G401.6 (cell line): ENCODE results near the gene ZNF836.
"Not testable (repeated sequence)": the region's sequence is repeated elsewhere in the genome, so short reads cannot be mapped to it uniquely, and the experiment has no call there.

ENCODE experiments used
- FAIRE-seq: peaks from 2 replicates; lab custom pipeline; 2012; peaks lifted over from hg19 to GRCh38; lab: Jason Lieb, UNC

Gene ZNF836

DNA sequence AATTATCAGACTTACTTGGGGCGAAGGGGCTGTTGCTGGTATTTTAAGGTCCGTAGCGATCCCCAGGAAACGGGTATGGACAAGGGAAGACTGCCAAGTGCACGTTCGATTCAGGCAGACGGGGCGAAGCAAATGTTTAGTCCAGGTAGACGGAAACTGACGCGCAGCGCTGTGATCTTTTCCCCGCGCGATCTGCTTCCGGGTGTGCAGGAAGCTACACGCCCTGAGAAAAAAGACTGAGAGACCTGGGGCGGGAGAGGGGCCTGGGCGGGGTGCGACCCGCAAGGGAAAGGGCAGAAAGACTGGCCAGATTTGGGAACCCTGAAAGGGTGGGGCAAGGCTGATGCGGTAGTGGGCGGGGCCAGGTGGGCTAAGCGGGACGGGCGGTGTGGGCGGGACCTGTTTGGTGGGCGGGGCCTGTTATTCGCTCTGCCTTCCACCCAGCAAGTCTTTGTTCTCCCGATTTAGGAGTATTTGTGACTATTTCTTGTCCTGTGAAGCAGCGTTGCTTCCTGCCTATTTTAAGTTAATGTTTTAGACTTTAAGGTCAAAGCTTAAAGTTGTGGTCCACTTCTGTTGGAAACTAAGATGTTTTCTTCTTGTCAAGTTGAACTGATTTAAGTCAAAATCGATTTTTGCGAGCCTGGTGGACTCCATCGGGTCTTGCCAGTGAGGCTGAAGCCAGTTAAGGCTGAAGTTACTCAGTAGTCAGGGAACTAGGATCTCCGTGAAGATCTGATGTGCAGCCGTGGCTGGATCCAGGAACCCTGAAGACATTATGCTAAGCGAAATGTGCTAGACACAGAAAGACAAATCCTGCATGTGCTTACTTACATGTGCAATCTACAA, at the start of gene ZNF836:
TSS of gene ZNF836 (minus strand) at position 301 of the 849 bp plus-strand sequence. CDS start 3,549 bp downstream, outside the sequence.
- no peak for FAIRE-seq

DNA sequence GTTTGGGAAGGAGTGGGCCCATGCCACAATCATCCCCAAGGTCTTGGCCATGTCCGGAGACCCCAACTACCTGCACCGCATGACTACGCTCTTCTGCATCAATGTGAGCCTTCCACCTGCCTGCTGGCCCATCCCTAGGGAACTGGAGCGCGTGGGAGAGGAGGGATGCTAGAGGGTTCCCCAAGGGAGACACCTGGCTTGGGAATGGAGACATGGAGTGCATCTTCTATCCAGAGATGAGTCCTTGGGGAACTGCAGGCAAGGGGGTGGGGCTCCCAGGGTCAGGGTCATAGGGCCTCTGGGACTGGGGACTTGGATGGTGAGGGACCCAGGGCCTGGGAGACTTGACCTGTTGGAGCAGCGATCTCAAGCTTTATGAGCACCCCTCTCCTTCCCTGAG, 49.6 kb upstream of the ZNF836 start:
- FAIRE-seq, result no peak

DNA sequence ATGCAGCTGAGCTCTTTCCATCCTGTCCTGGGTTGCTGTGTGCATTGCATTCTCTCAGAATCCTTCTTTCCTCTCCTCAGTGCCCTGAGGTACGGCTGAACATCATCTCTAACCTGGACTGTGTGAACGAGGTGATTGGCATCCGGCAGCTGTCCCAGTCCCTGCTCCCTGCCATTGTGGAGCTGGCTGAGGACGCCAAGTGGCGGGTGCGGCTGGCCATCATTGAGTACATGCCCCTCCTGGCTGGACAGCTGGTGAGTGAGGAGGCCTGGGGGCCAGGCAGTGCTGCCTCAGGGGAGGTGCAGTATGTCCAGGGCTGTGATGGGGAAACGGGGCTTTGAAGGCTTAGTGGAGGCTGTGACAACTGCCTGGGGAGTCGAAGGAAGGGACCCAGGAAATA, 48.2 kb upstream of the ZNF836 start:
- no peak for FAIRE-seq

DNA sequence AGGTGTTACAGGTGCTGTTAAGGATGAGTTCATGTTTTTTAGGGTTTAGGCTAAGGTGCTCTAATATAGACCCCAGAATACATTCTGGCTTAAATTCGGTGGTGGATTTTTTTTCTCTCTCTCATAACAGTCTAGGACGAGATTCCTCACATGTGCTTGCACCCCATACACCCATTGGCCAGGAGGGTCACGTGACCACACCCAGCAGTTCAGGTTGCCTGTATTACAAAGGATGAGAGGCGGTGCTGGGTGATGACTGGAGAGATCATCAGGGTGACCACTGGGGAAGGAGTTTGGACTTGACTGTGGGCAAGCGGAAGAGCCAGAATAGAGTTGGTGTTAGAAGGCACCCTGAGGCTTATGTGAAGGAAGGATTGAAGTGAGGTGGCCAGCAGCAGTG, 46.2 kb upstream of the ZNF836 start:
- FAIRE-seq, result no peak

DNA sequence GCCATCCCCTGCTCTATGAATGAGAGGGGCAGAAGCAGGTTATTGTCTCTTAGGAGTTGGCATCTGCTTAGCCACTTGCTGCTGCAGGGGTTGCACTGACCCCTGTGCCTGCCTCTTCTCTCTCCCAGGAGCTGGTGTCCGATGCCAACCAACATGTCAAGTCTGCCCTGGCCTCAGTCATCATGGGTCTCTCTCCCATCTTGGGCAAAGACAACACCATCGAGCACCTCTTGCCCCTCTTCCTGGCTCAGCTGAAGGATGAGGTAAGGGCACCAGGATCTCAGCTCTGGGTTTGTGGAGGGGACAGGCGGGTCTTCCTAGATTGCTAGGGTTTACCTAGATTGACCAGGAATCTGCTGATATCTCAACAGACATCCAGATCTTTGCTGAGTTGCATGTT, 45.0 kb upstream of the ZNF836 start:
- no peak for FAIRE-seq

DNA sequence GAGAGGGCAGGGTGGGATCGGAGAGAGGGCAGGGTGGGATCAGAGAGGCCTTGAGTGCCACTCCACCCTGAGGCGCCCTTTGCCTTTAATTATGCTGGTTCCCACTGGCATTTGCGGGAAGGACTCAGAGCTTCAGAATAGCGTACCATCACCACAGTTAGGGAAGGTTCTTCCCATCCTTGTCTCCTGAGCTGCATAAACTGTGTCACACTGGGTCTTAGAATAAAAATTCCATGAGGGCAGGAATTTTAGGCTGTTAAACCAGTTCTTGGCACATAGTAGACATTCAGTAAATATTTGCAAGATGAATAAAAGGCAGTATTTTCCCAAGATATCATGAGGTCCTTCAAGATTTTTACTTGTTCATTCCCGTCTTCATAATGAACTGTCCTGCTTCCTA, 42.8 kb upstream of the ZNF836 start:
- FAIRE-seq, result no peak

DNA sequence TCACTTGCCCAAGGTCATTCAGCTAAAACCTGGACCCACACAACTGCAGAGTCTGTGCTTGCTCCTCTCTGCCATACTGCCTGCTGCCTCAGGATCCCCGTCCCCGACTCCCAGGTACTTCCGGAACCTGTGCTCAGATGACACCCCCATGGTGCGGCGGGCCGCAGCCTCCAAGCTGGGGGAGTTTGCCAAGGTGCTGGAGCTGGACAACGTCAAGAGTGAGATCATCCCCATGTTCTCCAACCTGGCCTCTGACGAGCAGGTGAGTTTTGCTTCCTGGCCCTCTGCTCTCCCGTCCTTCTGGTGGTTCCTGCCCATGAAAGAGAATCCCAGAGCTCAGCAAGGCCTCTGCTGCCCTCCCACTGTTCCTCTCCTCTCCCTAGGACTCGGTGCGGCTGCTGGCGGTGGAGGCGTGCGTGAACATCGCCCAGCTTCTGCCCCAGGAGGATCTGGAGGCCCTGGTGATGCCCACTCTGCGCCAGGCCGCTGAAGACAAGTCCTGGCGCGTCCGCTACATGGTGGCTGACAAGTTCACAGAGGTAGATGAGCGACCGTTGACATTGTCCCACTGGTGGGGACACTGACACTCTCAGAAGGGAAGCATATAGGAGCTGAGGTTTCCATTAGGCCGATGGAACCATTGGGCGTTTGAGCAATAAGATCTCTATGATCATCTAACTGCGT, 41.3 kb upstream of the ZNF836 start:
- FAIRE-seq, result no peak

DNA sequence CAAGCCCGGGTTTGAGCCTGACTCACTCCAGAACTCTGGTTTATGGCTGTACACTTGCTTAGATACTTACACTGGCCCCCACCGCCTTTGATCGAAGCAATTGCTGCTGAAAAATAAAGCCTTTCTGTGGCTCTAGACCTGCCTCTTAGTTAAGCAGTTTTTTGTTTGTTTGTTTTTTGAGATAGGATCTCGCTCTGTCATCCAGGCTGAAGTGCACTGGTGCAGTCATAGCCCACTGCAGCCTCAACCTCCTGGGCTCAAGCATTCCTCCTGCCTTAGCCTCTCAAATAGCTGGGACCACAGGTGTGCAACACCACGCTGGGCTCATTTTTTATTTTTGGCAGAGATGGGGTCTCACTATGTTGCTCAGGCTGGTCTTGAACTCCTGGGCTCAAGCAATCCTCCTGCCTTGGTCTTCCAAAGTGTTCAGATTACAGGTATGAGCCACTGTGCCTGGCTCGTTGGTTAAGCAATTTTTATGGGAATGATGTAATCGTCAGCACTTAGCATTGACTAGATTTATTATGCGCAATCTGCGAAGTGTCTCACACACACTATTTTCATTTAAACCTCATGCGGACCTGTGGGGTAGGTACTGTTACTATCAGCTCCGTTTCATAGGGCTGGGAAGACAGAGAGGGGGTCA, 40.6 kb upstream of the ZNF836 start:
- FAIRE-seq, result no peak

DNA sequence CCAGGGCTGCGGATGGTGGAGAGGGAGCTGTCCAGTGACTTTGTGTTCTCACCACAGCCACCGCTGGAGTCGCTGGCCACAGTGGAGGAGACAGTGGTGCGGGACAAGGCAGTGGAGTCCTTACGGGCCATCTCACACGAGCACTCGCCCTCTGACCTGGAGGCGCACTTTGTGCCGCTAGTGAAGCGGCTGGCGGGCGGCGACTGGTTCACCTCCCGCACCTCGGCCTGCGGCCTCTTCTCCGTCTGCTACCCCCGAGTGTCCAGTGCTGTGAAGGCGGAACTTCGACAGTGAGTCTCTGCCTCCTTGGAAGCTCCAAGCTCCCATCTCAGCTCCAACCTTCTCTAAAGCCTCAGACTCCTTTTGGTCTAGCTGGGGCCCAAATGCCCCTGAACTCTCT, 39.8 kb upstream of the ZNF836 start:
- FAIRE-seq, result no peak

DNA sequence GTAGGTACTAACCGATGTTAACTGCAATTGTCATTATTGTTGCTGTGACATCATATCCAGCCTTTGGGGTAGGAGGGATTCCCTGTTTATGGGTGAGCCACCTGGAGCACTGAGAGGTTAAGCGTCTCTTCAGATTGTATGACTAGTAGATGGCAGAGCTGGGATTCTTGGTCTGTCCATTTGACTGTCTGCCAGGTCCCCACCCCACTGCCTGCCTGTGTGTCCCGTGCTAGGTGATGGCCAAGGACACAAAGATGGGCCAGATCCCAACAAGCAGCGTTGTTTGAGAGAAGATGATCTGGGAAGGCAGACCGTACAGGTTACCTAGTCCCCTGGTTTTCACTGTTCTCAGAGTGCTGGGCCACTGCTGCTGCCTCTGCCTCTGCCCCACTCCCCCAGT, 35.1 kb upstream of the ZNF836 start:
- no peak for FAIRE-seq

DNA sequence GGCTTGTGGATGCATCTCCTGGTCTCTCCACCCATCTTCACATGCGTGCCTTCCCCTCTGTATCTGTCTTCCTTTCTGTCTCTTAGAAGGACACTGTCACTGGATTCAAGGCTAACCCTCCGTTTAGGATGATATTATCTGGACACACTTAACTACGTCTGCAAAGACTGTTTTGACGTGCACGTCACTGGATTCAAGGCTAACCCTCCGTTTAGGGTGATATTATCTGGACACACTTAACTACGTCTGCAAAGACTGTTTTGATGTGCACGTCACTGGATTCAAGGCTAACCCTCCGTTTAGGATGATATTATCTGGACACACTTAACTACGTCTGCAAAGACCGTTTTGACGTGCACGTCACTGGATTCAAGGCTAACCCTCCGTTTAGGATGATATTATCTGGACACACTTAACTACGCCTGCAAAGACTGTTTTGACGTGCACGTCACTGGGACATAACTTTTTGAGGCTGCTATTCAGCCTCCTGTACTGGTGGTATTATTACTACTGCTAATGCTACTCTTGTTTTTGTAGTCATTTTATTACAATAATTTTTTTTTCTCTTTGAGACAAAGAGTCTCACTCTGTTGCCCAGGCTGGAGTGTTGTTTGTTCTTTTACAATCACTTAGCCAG, 29.5 kb upstream of the ZNF836 start:
- FAIRE-seq, result not testable (repeated sequence)

DNA sequence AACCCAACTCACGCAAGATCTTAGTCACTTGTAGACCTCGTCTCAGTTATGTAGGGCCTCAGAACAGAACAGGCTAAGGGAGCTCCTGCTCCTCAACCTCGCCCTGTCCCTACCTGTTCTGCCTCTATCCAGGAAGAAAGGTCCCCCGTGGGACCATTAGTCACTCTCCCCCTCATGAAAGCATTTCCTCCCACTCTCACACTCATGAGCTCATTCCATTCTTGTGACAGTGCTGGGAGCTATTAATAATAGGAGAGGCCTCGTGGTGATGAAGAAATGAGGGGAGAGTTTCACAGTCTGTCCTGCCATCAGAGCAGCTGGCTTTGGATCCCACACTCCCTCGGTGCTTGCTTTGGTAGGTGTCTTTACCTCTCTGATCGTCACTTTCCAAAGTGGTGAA, 28.6 kb upstream of the ZNF836 start:
- no peak for FAIRE-seq

DNA sequence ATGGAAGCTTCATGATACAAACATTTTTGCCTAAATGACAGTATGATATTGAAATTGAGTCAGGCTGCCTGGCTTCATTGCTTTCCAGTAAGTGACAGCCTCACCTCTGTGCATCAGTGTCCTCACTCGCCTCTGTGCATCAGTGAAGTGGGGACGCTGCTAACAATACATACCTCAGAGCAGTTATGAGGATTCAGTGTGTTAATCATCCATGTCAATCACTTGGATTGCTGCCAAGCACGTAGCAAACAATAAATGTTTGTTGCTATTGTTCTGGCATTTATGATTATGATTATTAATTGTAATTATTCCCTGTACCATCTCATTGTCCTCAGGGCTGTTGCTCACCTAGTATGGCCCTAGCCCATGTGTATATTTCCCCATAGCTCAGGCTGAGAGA, 27.3 kb upstream of the ZNF836 start:
- FAIRE-seq, result no peak

DNA sequence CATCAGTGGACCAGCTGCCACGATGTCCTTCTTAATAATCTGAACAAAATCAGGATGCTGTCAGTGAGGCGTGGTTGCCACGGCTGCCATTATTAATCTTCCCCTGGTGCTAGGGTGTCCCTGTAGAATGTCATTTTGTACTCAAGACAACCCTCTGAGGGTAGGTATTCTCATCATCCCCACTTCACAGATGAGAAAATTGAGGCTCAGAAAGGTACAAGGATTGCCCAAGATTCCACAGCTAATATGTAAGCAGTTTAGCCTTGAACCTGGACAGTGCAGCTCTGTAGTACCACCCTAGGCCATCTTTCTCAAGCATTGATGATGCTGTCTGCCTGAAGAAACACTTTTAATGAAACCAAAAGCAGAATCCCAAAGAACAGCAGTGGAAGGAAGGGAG, 26.5 kb upstream of the ZNF836 start:
- no peak for FAIRE-seq

DNA sequence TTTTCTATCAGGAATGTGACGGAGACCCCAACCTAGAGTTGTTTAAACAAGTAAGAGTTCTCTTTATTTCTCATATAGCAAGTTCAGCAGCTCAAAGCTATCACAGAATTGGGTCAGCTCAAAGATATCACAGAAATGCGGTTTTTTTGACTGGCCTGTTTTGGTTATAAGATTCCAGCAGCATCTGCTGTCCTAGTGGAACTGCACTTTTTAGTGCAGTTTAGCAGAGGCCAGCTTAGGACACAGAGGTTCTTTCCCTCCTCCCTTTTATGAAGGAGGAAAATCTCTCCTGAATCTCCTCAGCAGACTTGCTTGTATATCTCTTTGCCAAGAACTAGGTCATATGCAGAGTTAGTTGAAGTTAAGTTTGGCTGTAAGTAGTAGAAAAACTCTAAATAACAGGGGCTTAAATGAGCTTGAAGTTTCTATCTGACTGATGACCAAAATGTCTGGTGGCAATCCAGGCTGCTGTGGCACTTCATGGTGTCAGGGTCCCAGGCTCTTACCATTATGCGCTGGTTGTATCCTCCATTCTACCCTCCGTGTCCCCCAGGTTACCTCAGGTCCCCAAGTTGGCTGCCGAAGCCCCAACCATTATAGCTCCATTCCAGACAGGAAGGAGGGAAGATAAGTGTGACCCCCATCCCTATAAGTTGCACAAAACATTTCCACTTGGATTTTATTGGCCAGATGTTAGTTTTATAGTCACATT, 25.0 kb upstream of the ZNF836 start:
- no peak for FAIRE-seq

DNA sequence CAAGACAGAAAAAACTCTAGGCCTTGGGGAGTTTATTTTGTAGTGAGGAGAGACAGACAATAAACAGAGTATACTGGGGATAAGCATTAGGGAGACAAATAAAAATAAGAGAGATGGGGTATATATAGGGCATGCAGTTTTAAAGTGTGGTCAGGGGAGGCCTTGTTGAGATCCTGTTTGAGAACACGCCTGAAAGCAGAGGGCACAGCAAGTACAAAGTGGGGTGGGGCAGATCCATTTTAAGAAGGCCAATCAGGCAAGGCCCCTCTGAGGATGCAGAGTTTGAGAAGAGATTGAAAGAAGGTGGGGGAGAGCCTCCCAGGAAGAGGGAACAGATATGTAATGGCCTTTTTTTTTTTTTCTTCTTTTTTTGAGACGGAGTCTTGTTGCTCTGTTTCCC, 20.5 kb upstream of the ZNF836 start:
- FAIRE-seq, result no peak

DNA sequence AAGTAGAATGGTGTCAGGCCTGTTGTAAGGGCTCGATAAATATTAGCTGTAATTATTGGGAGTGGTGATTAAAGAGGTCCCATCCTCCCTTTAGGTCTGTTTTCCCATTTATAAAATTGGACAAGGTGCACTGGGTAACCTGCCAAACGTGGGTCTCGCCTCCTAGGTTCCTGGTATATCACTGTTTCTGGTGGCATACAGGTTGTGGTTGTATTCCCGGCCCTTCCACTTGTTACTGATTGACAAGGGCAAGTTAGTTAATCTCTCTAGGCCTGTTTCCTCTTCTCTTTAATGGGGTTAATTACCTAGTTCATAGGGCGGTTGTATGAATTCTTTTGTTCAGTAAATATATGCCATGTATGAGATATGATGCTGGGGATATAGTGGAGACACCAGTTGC, 20.0 kb upstream of the ZNF836 start:
- FAIRE-seq, result no peak

DNA sequence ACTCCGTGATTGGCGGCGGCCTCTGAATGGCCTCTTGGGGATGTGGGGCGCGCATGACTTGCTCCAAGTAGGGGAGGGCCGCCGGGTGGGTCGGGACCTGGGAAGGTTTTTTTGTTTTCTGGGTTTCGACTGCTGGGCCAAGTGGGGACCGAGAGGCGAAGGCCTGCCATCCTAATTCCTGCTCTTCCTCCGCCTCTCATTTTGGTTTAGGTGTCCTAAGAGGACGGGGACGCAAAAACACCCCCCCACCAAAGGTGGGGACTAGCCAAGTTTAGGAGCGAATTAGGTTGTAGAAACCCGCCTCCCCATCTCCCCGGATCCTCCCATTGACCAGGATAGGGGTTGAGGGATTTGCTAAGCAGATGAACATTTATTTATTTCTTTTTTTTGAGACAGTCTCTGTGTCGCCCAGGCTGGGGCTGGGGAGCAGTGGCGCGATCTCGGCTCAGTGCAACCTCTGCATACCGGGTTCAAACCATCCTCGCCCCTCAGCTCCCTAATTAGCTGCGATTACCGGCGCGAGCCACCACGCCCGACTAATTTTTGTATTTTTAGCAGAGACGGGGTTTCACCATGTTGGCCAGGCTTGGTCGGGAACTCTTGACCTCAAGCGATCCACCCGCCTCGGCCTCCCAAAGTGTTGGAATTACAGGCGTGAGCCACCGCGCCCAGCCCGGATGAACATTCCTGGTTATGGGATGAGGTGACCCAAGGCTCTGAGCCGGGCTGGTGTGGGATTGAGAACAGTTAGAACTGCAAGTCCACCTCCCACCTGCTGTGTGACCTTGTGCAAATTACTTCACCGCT, 19.3 kb upstream of the ZNF836 start:
- FAIRE-seq, result no peak

DNA sequence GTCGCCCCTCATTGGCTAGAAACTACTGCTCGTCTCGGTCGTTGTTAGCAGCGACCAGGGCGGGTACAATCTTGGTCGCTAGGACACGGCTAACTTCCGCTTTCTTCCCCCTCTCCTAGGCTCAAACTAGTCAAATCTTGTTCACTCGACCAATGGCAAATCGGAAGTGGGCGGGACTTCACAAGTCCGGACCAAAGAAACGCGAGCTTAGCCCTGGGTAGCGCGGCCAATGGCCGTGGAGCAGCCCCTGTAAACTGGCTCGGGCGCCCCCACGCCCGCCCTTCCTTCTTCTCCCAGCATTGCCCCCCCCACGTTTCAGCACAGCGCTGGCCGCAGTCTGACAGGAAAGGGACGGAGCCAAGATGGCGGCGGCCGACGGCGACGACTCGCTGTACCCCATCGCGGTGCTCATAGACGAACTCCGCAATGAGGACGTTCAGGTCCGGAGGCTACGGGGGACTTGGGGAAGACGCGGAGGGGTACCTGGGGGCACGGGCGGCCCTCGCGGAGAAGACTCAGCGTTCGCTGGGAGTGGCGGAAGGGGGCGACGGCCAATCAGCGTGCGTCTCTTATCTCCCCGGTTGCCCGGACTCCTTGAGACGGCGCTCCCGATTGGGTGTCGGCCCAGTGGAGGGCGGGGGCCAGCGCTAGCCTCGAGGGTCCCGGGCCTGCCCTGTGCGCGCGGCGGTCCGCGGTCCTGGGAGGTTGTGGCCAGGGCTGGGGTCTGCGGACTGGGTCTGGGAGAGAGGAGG, 18.5 kb upstream of the ZNF836 start, which contains the start of gene PPP2R1A:
TSS of gene PPP2R1A (plus strand) at position 318 of the 752 bp plus-strand sequence. CDS start at position 363, 45 bp downstream.
- peak; percentile 100 for FAIRE-seq
